Mucosa of rectum (tissue), 2 donors: ENCODE results near the gene LRRC72.
A peak's percentile ranks its signal among the peaks of the same experiment; 100 is the strongest.

ENCODE experiments used
- H3K27ac ChIP-seq, 2 donors: one replicate each; pipeline ENCODE4 v1.7.0; 2013; ENCODE audit warnings: inconsistent platforms in 2 of 2, low read depth in 2 of 2, low read length in 2 of 2
- H3K27me3 ChIP-seq, 2 donors: one replicate each; pipeline ENCODE4 v1.7.0; 2013; ENCODE audit warnings: low read length in 2 of 2; ENCODE audit not compliant: control insufficient read depth in 2 of 2, insufficient read depth in 2 of 2
- H3K36me3 ChIP-seq, 2 donors: one replicate each; pipeline ENCODE4 v1.7.0; 2013; ENCODE audit warnings: low read length in 2 of 2; ENCODE audit not compliant: control insufficient read depth in 2 of 2, insufficient read depth in 2 of 2
- H3K4me1 ChIP-seq, 2 donors: one replicate each; pipeline ENCODE4 v1.7.0; 2013; ENCODE audit warnings: low read length in 2 of 2, mild to moderate bottlenecking in 1 of 2; ENCODE audit not compliant: control insufficient read depth in 2 of 2, insufficient read depth in 2 of 2
- H3K4me3 ChIP-seq, 2 donors: one replicate each; pipeline ENCODE4 v1.7.0; 2013; ENCODE audit warnings: low read length in 2 of 2
- H3K9ac ChIP-seq, 2 donors: one replicate each; pipeline ENCODE4 v1.7.0; 2013; ENCODE audit warnings: low read length in 2 of 2, low read depth in 1 of 2, mild to moderate bottlenecking in 1 of 2
- H3K9me3 ChIP-seq, 2 donors: one replicate each; pipeline ENCODE4 v1.7.0; 2013; ENCODE audit warnings: low read length in 2 of 2; ENCODE audit not compliant: control insufficient read depth in 2 of 2
- donor health status: healthy.
- donor health status: Normal muscosa, but diverticular disease.

LRRC72 gene

DNA sequence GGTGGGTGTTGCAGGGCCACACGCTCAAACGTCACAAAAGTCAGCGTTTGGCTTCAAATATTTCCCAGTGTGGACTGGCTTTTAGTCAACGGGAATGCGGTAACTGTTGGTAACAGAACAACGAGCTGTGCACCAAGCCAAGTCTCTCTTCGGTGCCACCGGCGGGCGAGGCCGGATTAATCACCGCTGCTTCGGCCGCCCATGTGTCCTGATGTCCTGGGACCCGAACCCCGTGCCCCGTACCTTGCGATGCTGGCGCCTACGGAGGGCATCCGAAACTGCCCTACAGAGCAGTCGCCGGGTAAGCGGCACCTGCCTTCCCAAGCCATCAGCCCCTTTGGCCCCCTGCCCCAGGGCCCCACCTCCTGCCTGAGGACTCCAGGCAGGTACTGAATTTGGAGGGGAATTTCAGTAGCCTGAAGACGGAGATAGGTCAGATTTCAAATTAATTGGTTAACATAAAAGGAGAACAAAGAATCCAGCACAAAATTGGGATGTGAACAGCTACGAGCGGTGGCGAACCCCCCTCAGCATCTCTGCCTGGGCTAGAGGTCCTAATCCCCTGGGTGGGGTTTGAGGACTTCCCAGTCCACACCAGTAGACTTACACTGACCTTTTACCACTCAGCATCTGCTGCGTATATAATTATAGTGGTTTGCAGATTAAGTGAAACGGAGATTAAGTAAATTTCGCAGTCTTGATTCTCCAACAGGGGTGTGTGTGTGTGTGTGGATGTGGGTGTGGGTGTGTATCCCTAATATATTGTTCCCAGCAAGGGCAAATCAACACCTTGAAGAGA, at the start of gene LRRC72:
Gene LRRC72 (plus strand): TSS at position 84 of the 799 bp plus-strand sequence. CDS start 128 bp downstream, at position 212.
- no peaks in the 10 kb centered on the region for H3K27me3 ChIP-seq
- no peaks in the 10 kb centered on the region for H3K9me3 ChIP-seq
- no peaks in the 10 kb centered on the region for H3K36me3 ChIP-seq
- H3K4me1 ChIP-seq: no peaks in the 10 kb centered on the region
- H3K9ac ChIP-seq: no peak within 1 kb of the TSS
- no peak within 1 kb of the TSS for H3K4me3 ChIP-seq
- H3K27ac ChIP-seq: no peak within 1 kb of the TSS

DNA sequence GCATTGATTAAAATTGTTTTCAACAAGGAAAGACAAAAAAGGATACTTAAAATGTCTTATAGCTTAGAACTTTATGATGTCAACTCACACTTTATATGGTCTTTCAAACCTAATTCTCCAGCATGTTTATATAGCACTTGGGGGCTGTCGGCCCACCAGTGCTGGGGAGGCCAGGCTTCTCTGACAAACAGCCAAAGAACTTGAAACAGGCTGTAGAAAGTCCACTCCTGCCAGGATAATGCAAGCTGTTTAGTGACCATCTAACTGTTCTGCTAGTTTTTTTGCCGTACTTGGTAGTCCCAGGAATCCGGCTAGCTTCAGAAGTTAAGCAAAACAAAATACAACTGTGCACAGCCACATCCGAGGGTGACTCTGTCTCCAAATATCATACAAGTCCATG, 47.5 kb upstream of the LRRC72 start:
- no peaks in the 10 kb centered on the region for H3K4me1 ChIP-seq
- H3K27ac ChIP-seq: no peak overlapping the region
- no peaks in the 10 kb centered on the region for H3K27me3 ChIP-seq
- H3K9me3 ChIP-seq: no peaks in the 10 kb centered on the region
- no peak overlapping the region for H3K4me3 ChIP-seq
- H3K36me3 ChIP-seq: no peaks in the 10 kb centered on the region
- H3K9ac ChIP-seq: no peak overlapping the region

DNA sequence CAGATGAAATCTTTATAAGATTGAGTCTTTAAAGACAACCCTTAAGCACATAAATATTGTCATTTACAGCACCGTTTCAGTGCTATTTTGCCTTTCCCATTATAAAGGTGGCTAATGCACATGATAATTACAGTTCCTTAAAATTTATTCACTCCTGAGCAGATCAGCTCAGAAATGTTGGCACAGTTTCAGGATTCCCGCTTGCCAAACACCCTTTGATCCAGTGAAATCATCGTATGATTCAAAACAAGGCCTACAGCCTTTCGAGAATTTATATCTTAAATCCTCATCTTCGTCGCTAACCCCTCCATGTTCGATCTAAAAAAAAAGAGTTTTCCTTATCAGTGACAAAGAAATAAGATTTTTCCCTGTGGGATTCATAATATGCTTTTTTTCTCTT, 47.0 kb upstream of the LRRC72 start:
- H3K36me3 ChIP-seq: no peaks in the 10 kb centered on the region
- no peaks in the 10 kb centered on the region for H3K4me1 ChIP-seq
- no peaks in the 10 kb centered on the region for H3K27me3 ChIP-seq
- H3K9me3 ChIP-seq: no peaks in the 10 kb centered on the region
- no peak overlapping the region for H3K4me3 ChIP-seq
- no peak overlapping the region for H3K9ac ChIP-seq
- H3K27ac ChIP-seq: no peak overlapping the region

DNA sequence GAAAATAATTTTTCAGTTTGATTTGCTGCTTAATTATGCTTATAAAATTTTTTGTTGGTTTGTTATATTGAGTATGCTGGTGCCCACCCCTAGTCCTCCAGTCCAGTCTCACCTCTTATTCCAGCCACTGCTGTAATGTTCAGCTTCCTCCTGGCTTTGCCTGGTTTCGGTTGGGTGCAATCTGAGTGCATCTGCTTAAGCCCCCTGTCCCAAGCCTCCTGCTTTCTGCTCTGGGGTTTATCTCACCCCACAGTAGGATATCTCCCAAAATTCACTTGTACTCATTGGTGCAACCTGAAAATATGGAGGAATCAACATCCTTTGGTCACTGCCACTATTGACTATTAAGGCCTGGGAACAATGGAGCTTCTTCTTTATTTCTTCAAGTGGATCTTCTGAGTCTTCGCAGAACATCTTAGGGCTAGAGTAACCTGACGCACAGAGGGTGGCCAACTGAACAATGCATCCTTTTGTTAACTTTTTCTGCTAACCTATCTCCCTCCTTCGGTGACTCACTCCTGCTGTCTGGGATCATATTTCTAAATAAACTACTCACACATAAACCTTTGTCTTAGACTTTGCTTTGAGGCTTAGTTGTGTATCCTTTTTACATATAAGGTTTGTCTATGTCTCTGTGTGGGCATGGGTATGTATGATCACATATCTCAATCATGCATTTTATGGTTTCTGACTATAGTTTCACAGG, 42.0 kb upstream of the LRRC72 start:
- no peaks in the 10 kb centered on the region for H3K4me1 ChIP-seq
- H3K27me3 ChIP-seq: no peaks in the 10 kb centered on the region
- no peak overlapping the region for H3K4me3 ChIP-seq
- no peak overlapping the region for H3K27ac ChIP-seq
- H3K36me3 ChIP-seq: no peaks in the 10 kb centered on the region
- H3K9me3 ChIP-seq: no peaks in the 10 kb centered on the region
- H3K9ac ChIP-seq: no peak overlapping the region

DNA sequence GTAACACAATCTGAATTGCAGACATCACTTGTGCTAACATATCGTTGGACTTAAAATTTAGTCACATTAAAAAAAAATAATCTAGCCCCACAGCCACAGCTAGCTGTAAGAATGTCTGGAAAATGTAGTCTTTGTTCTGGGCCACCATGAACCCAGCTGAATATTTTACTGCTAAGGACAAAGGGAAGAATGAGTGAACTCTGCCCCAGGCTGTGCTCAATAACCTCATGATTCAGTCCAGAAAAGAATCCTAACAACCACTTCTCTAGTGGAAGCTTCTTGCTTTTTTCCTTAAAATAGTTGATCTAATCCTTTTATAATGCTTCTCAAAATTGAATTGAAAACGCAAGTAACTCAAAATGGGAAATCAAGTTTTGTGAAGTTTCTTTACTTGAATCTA, 35.5 kb upstream of the LRRC72 start:
- Histone ChIP-seq H3K27ac (no peak overlapping the region), H3K27me3 (no peaks in the 10 kb centered on the region), H3K9ac (no peak overlapping the region), H3K36me3 (no peaks in the 10 kb centered on the region), H3K4me3 (no peak overlapping the region), H3K9me3 (no peaks in the 10 kb centered on the region), H3K4me1 (no peaks in the 10 kb centered on the region)

DNA sequence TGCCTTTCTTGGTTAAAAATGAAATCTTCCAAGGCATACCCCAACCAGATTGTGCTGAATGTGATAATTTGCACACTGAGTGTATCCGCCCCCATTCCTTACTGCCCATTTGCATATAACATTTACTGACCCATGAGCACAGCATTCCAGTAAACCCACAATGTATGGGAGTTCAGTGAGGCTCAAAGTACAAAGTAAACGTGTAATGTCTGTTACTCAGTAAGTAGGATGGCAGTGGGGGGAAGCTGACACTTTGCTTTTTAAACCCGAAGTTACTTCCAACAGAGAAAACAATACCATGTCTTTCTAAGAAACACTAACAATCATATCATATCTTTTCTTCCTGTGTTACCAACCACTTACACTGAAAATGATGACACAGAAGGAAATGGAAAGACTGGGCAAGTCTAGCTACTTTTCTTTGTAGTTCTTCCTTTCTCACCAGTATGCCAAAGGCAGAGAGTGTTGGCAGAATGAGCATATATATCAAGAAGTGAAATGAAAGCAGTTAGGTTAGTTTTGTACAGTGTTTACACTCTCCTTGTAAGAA, 34.0 kb upstream of the LRRC72 start:
- peak overlapping the region in 1 of 2 donors; percentile 7 for H3K4me3 ChIP-seq
- H3K27me3 ChIP-seq: no peaks in the 10 kb centered on the region
- H3K4me1 ChIP-seq: no peaks in the 10 kb centered on the region
- H3K9ac ChIP-seq: no peak overlapping the region
- H3K27ac ChIP-seq: peak overlapping the region in 1 of 2 donors; percentile 26
- no peaks in the 10 kb centered on the region for H3K9me3 ChIP-seq
- no peaks in the 10 kb centered on the region for H3K36me3 ChIP-seq

DNA sequence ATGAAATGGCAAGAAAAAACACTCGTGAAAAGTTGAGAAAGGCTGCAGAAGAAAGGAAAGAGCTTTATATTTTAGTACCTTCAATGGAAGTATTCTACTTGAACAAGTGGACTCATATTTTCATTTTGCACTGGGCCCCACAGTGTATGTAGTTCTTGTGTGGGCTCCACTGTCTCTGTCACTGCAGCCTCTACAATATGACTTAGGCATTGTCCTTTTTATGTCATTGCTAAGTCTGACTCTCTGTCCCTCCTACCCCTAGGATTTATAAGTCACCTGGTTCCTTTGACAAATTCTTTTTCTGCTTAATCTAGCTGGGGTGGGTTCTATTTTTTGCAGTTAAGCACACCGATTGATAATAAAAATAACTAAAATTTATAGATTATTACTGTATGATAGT, 33.4 kb upstream of the LRRC72 start:
- no peaks in the 10 kb centered on the region for H3K4me1 ChIP-seq
- H3K4me3 ChIP-seq: no peak overlapping the region
- H3K9me3 ChIP-seq: no peaks in the 10 kb centered on the region
- H3K27ac ChIP-seq: no peak overlapping the region
- no peaks in the 10 kb centered on the region for H3K27me3 ChIP-seq
- no peaks in the 10 kb centered on the region for H3K36me3 ChIP-seq
- no peak overlapping the region for H3K9ac ChIP-seq

DNA sequence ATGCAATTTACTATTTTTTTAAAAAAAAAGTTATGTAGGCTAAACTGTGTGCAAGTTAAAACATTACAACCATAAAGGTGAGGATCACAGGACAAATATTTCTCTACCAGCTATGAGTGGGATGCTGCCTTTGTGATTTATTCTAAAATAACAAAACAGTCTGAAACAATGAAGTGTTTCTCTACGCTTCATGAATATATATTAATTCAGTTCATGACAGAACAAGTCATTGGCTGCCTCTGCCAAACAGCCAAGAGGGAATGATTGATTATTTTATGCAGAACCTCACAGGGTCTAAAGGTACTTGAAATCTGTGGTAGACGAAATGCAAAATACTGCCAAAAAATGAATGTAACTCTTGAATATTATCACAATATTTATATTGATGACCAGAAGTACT, 32.1 kb upstream of the LRRC72 start:
- Histone ChIP-seq H3K4me3 (no peak overlapping the region), H3K27ac (no peak overlapping the region), H3K27me3 (no peaks in the 10 kb centered on the region), H3K9me3 (no peaks in the 10 kb centered on the region), H3K36me3 (no peaks in the 10 kb centered on the region), H3K9ac (no peak overlapping the region), H3K4me1 (no peaks in the 10 kb centered on the region)

DNA sequence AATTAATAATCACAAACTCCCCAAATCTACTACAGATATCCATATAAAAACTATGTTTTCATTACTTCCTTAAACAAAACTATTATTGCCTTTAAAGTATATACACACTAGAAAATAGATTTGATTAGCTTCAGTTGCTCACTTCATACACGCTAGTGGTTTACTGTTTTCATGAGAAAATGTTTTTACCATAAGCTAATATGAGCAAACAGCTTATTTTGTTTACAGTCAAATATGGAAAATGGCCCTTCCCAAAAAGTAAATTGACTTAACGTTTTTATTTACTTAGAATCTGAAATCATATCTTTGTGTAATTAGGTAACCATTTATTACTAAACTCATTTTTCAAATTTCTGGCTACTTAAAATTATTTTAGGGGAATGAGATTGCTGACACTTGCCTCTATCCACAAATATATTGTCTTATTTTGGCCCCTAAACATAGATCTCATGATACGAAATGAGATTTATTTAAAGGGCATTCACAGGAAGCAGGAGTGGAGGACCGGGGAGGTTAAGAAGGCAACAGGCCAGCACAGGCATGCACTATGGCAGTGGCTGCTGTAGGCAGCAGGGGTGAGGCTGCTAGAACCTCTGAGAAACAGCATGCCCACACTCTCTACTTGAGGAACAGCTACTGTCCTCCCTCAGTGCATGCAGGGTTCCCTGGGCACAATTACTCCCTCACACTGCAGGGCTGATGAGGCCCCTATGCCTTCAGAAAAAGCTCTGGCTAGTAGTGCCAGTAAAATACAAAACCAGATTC, 31.5 kb upstream of the LRRC72 start:
- Histone ChIP-seq H3K4me3 (no peak overlapping the region), H3K36me3 (no peaks in the 10 kb centered on the region), H3K9ac (no peak overlapping the region)

DNA sequence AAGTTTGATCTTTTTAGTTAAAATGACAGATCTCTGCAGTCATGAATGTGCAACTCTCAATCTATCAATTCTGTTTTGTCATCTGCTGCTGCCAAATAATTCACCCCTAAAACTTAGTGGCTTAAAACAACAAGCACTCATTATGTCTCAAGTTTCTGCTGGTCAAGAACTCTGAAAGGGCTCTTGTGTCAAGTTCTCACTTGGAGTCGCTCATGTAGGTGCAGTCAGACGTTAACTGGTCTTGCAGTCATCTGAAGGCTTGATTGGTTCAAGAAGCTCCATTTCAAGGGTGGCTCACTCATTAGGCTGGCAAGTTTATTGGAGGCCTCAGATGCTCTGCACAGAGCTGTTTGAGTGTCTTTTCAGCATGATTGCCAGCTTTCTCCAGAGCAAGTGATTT, 28.5 kb upstream of the LRRC72 start:
- Histone ChIP-seq H3K9ac (no peak overlapping the region), H3K9me3 (no peaks in the 10 kb centered on the region), H3K27me3 (no peaks in the 10 kb centered on the region), H3K27ac (no peak overlapping the region), H3K4me3 (no peak overlapping the region), H3K36me3 (no peaks in the 10 kb centered on the region), H3K4me1 (no peaks in the 10 kb centered on the region)

More for the DNA sequence above, 31.5 kb upstream of the LRRC72 start:
- Histone ChIP-seq H3K9me3 (no peaks in the 10 kb centered on the region), H3K4me1 (no peaks in the 10 kb centered on the region), H3K27me3 (no peaks in the 10 kb centered on the region), H3K27ac (no peak overlapping the region)
